Measurements from ENCODE around the gene GAS2L2.
"Not testable (repeated sequence)": the region's sequence is repeated elsewhere in the genome, so short reads cannot be mapped to it uniquely, and the experiment has no call there.

GAS2L2 gene

DNA sequence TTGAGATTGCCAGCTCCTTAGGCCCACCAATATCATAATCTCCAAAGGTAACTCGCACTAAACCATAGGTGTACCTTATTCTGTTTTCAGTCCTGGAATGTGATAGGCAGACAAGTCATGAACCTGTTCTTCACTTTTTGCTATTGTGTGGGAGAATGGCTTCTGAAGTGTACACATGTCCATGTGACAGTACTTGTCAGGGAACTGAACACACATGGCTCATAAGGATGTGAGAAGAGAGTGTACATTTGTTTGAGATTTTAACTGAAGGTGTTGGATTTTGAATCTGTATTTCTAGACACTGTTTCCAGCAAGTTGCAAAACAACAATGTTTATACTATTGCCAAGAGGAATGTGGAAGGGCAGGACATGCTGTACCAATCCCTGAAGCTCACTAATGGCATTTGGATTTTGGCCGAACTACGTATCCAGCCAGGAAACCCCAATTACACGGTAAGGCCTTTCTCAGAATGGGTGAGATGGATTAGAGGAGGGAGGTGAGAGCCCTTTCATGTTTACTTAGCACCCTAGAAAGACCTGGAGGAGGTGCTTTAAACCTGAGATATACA is 36.1 kb downstream of the GAS2L2 start:
- TF ChIP-seq POLR2A (IDR thresholded peaks at IDR 0.05; ENCODE audit: low read depth, low read length): no peak

DNA sequence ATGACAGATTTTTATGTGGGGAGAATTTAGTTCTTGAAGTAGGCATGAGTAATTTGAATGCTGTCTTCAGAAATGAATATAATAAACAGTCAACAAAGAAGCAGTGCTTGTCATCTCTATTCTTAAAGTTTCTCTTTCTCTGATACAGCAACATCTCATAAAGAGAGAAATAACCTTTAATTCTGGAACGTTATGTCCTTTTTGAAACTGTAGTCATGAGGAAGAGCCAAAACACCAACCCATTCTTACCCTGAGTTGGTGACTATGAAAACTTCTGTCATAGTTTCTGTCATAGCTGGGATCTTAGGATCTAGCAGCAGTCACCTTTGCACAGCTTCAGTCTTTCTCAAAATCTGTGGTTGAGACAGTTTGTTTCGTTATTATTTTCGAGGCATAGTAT is 36.9 kb downstream of the GAS2L2 start:
- DNase-seq (ENCODE audit: insufficient read length, low spot score) (no peak), FAIRE-seq (no peak)
- TF ChIP-seq POLR2A (IDR thresholded peaks at IDR 0.05; ENCODE audit: low read depth, low read length): no peak

More for the DNA sequence above, 36.1 kb downstream of the GAS2L2 start:
- FAIRE-seq (no peak), DNase-seq (ENCODE audit: insufficient read length, low spot score) (no peak)

DNA sequence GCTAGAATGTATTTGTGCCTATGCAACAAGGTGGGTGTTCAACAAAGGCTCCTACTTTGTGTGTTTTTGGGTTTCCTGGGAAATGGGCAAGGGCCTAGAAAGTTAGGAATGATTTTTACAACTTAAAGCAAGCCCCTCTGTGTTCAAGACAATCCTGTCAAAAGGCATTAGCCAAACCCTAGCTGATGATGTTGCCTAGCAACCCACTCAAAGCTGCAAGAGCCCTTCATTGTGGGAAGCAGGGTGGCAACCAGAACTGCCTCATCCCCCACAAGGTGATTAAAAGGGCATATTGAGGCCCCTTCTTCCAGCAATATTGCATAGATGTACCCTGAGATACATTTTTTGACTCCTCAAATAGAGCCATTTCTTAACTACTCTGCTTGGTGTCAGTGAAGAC is 37.6 kb downstream of the GAS2L2 start:
- no peak for FAIRE-seq

DNA sequence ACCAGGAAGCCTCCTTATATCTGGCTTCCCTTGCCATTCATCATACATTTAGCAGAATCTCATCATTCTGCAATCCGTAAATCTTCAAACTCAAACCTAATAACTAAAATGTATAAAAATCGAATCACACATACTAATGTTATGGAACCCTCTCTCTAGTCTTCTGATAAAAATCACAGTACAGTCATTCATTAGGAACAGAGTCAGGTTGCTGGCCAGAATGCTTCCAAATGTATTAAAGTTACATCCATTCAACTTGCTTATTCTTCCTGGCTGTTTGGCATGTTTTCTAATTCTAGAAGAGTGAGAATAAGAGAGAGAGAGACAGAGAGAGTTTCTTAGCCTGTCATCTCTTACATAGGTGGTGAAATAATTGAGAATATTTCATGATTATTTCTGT is 38.1 kb downstream of the GAS2L2 start:
- FAIRE-seq (no peak), DNase-seq (ENCODE audit: insufficient read length, low spot score) (no peak)
- TF ChIP-seq POLR2A (IDR thresholded peaks at IDR 0.05; ENCODE audit: low read depth, low read length): no peak

More for the DNA sequence above, 37.6 kb downstream of the GAS2L2 start:
- no peak for TF ChIP-seq POLR2A (IDR thresholded peaks at IDR 0.05; ENCODE audit: low read depth, low read length)
- DNase-seq (ENCODE audit: insufficient read length, low spot score): no peak

DNA sequence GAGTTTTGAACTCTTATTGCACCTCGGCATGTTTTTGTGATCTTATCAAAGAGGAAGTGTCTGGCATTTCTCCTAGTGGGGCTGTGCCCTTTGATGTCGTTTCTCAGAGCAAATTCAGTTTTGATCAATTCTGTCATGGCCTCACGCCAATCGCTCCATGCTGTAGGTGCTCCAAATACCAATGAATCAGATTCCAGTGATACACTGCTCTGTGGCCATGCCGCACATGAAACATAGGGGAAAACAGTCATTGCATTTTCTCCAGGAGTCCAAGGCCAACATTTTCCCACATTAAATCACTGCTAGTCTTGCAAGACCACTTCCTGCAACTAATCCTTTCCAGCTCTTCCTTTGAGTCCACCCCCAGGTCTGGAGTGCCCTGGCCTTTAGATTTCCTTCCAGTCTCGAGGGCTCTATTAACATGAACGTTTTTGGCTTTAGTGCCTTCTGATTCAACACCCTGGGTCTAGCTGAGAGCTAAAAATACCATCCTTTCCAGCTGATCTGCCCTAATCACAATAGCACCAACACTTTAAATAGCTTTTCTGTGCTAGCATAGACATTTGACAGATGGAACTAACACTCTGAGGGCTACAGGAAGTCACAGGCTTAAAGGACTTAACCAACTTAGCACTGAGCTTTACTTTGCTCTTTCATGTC is 39.8 kb downstream of the GAS2L2 start:
- FAIRE-seq: no peak
- TF ChIP-seq POLR2A (IDR thresholded peaks at IDR 0.05; ENCODE audit: low read depth, low read length): no peak
- DNase-seq (ENCODE audit: insufficient read length, low spot score): no peak

DNA sequence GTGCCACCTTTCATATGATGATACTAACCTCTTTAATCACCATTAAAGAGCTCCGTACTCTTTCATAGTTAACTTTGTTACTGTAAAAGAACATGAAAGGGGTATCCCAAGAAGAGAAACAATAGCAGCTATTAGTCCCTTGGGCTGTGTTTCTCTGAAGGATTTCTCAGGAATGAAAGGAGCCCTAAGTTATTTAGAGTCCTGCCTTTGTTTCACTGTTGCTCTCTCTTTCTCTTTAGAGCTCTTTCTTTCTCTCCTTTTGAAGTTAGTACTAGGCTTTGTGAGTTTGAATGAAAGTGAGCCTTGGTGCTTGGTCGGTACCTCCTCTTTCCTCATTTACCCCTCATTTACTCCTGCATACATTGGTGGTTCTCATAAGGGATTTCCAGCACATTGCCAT is 42.1 kb downstream of the GAS2L2 start:
- FAIRE-seq (no peak), DNase-seq (ENCODE audit: insufficient read length, low spot score) (no peak)
- no peak for TF ChIP-seq POLR2A (IDR thresholded peaks at IDR 0.05; ENCODE audit: low read depth, low read length)

DNA sequence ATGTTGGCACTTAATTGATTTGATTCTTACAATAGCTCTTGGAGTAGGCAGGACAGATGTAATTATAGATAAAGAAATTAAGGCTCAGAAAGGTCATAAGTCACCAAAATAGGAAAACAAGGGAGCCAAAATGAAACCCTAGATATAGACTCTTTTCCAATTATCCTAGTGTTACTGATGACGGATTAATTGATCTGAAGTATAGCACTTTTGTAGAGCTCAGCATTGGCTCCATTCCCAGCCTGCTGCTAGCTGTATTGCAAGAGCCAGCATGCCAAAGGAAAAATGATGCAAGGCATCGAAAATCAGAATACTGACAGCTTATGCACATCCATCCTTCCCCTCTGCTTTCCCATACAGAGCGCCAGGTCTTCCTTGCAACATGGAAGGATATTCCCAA is 43.2 kb downstream of the GAS2L2 start:
- no peak for FAIRE-seq
- no peak for TF ChIP-seq POLR2A (IDR thresholded peaks at IDR 0.05; ENCODE audit: low read depth, low read length)
- DNase-seq (ENCODE audit: insufficient read length, low spot score): no peak

DNA sequence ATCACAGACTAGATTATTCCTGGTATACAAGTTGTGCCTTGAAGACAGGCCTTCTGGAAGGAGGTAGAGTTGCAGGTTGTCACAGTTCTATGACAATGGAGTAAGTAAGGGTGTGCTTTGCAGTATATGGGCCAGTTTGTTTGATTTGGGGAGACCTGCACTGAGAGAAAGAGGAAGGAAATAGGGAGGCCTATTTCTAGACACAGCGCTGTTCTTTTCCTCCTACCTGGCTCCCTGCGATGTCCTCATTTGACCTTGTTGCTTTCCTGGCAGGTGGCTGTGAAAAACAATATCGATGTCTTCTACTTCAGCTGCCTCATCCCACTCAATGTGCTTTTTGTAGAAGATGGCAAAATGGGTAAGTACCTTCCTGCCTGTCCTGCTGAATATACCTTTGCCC is 44.1 kb downstream of the GAS2L2 start:
- no peak for TF ChIP-seq POLR2A (IDR thresholded peaks at IDR 0.05; ENCODE audit: low read depth, low read length)
- DNase-seq (ENCODE audit: insufficient read length, low spot score): no peak
- no peak for FAIRE-seq

DNA sequence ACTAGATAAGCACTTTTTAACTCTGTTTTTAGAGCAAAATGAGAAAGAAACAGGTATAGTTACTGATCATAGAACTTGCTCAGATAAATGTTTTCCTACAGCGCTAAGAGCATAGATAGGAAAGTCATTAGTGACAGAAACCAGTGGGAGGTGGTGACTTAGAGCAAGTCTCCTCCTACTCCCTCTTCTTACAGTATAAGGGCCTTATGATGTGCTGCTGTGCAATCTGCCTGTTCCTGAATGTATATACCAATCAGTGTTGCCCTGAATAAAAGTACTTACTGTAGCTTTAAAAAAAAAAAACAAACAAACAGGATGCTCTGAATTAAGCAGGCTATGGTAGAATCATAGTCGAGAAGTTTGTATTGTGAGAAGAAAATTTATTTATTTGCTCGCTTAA is 44.9 kb downstream of the GAS2L2 start:
- TF ChIP-seq POLR2A (IDR thresholded peaks at IDR 0.05; ENCODE audit: low read depth, low read length): no peak
- no peak for FAIRE-seq
- DNase-seq (ENCODE audit: insufficient read length, low spot score): no peak

DNA sequence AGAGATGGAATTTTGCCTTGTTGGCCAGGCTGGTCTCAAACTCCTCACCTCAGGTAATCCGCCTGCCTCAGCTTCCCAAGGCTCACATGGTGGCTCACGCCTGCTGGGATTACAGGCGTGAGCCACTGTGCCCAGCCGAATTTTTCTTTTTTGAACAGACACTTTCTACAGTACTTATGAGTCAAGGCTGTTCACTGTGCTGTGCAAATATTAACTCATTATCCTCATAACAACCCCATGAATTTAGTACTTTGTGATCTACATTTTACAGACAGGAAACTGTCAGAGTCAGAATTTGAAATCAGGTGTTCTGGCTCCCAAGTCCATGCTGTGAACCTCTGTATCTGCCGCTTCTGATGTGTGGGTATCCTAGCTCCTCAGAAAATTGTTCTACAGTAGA is 47.3 kb downstream of the GAS2L2 start:
- FAIRE-seq: no peak
- TF ChIP-seq POLR2A (IDR thresholded peaks at IDR 0.05; ENCODE audit: low read depth, low read length): no peak
- no peak for DNase-seq (ENCODE audit: insufficient read length, low spot score)

DNA sequence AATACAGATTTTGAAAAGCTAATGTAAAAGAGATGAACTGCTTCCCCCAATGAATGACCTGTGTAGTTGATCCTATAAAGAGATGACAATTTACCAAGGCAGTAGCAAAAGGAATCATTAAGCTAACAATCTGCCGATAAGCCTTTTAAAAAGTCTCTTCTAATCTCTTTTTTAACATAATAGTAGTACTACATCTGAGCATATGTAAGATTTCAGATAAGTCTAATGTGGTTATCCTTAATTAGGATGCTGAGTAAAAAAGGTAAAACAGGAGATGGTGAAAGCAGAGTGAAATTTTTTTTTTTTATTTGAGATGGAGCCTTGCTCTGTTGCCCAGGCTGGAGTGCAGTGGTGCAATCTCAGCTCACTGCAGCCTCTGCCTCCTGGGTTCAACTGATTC is 47.8 kb downstream of the GAS2L2 start:
- DNase-seq (ENCODE audit: insufficient read length, low spot score) (no peak), FAIRE-seq (no peak)
- TF ChIP-seq POLR2A (IDR thresholded peaks at IDR 0.05; ENCODE audit: low read depth, low read length): no peak

DNA sequence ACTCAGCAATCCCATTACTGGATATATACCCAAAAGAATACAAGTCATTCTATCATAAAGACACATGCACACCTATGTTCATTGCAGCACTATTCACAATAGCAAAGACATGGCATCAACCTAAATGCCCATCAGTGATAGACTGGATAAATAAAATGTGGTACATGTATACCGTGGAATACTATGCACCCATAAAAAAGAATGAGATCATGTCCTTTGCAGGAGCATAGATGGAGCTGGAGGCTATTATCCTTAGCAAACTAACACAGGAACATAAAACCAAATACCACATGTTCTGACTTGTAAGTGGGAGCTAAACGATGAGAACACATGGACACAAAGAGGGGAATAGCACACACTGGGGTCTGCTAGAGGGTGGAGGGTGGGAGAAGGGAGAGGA is 49.7 kb downstream of the GAS2L2 start:
- DNase-seq (ENCODE audit: insufficient read length, low spot score); FAIRE-seq: not testable (repeated sequence)

DNA sequence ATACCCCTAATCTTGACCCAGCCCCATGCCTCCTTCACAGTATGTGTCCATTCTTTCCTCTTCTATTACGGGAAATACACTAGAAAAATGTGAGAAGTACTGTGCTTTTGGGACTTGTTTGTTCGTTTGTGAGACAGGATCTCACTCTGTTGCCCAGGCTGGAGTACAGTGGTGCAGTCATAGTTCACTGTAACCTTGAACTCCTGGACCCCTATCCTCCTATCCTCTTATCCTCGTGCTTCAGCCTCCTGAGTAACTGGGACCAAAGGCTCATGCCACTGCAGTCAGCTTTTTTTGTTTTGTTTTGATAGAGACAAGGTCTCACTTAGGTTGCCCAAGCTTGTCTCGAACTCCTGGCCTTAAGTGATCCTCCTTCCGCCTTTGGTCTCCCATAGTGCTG is 51.5 kb downstream of the GAS2L2 start:
- no peak for TF ChIP-seq POLR2A (IDR thresholded peaks at IDR 0.05; ENCODE audit: low read depth, low read length)
- no peak for FAIRE-seq

DNA sequence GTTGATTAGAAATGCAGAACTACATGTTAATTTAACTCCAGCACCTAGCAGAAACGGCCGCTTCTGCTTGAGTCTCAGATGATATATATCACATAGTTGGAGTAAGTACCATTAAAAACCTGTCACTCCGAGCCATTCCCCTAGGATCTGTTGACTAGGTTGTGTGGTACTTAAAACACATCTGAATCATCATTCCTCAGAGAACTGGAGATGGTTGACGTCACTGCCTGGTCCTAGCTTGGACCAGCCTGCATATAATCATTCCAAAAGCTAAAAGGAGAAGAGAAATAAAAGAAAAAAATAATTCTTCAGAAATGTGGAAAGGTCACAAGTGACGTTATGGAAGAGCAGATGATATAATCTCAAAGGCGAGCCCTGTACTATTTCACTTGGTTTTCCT is 52.9 kb downstream of the GAS2L2 start:
- FAIRE-seq: no peak
- DNase-seq (ENCODE audit: insufficient read length, low spot score): no peak
- no peak for TF ChIP-seq POLR2A (IDR thresholded peaks at IDR 0.05; ENCODE audit: low read depth, low read length)

More for the DNA sequence above, 51.5 kb downstream of the GAS2L2 start:
- no peak for DNase-seq (ENCODE audit: insufficient read length, low spot score)

DNA sequence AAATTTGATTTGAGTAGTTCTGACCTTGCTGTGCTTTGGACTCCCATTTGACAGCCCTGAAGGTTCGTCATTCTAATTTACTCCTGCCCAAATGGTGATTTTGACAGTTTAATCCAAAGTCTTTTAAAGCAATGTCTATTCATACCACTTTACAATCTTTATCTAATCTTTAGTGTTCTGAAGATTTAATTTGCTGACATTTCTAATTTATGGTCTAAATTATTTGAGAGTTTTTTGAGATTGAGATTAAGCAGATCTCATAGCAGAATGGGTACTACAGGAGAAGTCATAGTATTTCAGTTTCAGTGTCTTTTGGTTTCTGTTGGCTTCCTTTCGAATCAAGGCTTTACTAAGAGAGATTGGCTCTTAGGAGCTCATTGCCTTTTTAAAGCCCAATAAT is 54.2 kb downstream of the GAS2L2 start:
- FAIRE-seq (no peak), DNase-seq (ENCODE audit: insufficient read length, low spot score) (no peak)
- TF ChIP-seq POLR2A (IDR thresholded peaks at IDR 0.05; ENCODE audit: low read depth, low read length): no peak

Measured in H54 (cell line).